IPS DF 4.7 (cell line): Measurements from ENCODE around the gene ZBTB48.
"Not testable (repeated sequence)": the region's sequence is repeated elsewhere in the genome, so short reads cannot be mapped to it uniquely, and the experiment has no call there.

Experiments used
- DNase-seq: peaks from one replicate; pipeline ENCODE4 v3.0.0-alpha.2; 2013; ENCODE audit warnings: low spot score; ENCODE audit errors: extremely low read depth

ZBTB48 gene

DNA sequence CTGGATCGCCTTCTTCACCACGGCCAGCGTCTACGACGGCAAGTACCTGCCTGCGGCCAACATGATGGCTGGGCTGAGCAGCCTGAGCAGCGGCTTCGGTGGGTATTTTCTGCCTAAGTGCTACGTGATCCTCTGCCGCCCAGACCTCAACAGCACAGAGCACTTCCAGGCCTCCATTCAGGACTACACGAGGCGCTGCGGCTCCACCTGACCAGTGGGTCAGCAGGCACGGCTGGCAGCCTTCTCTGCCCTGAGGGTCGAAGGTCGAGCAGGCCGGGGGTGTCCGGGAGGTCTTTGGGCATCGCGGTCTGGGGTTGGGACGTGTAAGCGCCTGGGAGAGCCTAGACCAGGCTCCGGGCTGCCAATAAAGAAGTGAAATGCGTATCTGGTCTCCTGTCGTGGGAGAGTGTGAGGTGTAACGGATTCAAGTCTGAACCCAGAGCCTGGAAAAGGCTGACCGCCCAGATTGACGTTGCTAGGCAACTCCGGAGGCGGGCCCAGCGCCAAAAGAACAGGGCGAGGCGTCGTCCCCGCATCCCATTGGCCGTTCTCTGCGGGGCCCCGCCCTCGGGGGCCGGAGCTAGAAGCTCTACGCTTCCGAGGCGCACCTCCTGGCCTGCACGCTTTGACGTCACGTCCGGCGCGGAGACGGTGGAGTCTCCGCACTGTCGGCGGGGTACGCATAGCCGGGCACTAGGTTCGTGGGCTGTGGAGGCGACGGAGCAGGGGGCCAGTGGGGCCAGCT is at the start of gene ZBTB48:
ZBTB48 (plus strand) TSS at position 621 of the 745 bp plus-strand sequence. CDS start 616 bp downstream, outside the sequence.
- DNase-seq, result peak; percentile 86

GRCh38 chr1:6530504-6531160 is 49.2 kb upstream of the ZBTB48 start:
- DNase-seq, result no peak

- DNase-seq, result no peak
These were observed 47.8 kb upstream of the ZBTB48 start for GRCh38 chr1:6531996-6532395.

DNA sequence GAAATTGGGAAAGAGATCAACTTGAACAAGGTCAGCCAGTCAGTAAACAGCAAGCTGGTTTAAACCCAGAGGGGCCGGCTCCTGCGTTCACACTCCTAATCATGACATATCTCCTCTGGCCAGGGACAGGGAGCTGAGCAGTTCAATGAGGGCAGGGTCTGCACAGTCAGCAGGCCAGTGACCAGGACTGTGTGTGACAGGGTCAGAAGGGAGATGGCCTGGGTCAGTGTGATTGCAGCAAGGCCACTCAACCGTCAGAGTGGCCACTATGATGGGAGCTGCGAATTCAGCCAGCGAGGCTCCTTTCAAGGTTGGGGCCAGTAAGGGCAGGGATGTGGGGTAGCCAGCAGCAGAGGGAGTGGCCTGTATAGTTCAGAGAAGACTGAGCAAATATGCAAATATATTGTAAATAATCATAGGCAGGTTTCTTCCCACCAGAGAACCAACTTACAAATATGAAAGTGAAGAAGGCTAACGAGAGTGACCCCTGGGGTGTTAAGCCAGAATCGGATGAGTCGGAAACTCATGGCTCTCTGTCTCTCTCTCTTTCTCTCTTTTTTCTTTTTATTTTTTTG is 45.5 kb upstream of the ZBTB48 start:
- DNase-seq, result no peak

GRCh38 chr1:6535214-6535613 is 44.6 kb upstream of the ZBTB48 start:
- no peak for DNase-seq

GRCh38 chr1:6536291-6536690 is 43.5 kb upstream of the ZBTB48 start:
- DNase-seq, result no peak

DNA sequence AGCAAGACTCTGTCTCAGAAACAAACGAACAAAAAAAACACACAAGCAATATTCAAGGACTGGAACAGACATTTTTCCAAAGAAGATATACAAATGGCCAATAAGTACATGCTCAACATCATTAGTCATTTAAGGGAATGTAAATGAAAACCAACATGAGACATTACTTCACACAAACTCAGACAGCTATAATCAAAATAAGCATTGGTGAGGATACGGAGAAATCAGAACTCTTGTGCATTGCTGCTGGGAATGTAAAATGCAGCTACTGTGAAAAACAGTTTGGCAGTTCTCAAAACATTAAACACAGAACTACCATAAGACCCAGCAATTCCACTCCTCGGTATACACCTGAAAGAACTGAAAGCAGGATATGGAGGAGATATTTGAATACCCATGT is 40.8 kb upstream of the ZBTB48 start:
- no peak for DNase-seq

DNA sequence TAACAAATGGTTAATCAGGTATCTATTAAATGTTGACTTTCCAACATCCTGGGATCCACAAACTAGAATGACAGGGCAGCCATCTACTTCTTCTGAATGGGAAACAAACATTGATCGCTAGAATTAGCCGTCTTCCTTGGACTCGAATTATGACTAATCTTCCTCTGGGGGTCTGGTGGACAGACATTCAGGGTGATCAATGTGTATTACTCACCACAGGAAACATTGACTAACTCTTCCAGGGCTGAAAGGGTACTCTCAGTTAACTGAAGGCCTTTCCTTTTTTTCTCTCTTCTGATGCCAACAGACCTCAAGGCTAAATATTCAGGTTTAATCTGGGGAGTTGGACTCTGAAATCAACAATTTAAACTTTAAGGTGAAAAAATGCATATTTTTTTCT is 35.0 kb upstream of the ZBTB48 start:
- no peak for DNase-seq

- no peak for DNase-seq
These were observed 34.3 kb upstream of the ZBTB48 start for GRCh38 chr1:6545276-6546112.

- no peak for DNase-seq
These were observed 33.5 kb upstream of the ZBTB48 start for GRCh38 chr1:6546326-6546725.

- no peak for DNase-seq
These were observed 32.5 kb upstream of the ZBTB48 start for GRCh38 chr1:6547301-6547700.

- DNase-seq, result peak; percentile 75
These were observed 25.5 kb upstream of the ZBTB48 start, which contains the start of gene NOL9 for GRCh38 chr1:6554031-6554906. TSS of gene NOL9 (minus strand) at chr1:6554513. CDS start at chr1:6554502, 11 bp downstream.

DNA sequence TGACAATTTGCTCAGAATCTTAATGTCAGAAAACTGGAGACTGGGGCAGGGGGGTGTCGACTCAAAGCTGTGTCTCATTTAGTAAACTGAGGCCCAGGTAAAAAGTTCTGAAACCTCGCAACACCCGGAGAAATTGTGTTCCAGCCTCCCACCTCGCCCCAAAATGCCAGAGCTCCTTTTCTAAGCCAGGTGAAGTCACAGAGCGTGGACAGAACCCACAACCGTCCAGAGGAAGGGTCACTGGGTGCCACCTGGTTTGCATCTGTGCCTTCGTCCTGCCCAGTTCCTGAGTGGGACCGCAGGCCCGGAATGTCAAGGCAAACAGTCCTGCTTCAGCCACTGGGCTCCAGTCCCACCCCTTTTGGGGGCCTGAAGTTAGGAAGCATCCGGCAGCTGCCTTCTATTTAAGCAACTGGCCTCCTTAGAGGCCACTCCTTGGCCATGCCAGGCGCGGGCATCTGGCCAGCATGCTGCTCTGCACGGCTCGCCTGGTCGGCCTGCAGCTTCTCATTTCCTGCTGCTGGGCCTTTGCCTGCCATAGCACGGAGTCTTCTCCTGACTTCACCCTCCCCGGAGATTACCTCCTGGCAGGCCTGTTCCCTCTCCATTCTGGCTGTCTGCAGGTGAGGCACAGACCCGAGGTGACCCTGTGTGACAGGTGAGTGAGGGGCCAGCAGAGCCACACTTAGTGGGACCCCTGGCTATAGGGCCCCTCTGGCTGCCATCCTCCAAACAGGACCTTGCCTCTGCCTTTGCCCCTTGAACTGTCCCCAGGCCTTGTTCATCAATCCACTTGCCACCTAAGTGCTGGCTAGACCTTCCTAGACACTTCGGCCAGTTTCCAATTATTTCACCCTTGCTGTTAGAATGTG is 24.7 kb upstream of the ZBTB48 start, which contains the start of gene TAS1R1:
TAS1R1 (plus strand) TSS at position 401 of the 872 bp plus-strand sequence; CDS start at position 468, 67 bp downstream.
- DNase-seq, result no peak

- DNase-seq, result no peak
These were observed 22.2 kb upstream of the ZBTB48 start for GRCh38 chr1:6557597-6557996.

- DNase-seq, result not testable (repeated sequence)
These were observed 20.6 kb upstream of the ZBTB48 start for GRCh38 chr1:6559161-6559560.

DNA sequence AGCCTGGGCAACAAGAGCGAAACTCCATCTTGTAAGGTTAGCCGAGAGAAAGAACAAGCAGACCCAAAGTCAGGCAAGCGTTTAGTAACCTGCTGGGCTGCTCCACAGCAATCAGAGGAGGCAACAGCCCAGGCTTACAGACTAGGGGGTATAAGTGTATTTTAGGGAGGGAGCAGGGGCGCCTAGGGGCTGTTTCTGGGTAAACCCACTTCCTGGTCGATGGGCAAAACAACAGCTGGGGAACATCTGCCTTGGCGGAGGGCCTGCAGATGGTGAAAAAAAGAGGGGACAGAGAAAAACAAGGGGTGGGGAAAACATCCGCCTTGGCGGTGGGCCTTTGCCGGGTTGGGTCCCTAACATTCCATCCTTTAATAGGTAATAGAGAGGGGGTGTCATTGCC is 19.5 kb upstream of the ZBTB48 start:
- no peak for DNase-seq

GRCh38 chr1:6569033-6569432 is 10.8 kb upstream of the ZBTB48 start:
- DNase-seq, result no peak

DNA sequence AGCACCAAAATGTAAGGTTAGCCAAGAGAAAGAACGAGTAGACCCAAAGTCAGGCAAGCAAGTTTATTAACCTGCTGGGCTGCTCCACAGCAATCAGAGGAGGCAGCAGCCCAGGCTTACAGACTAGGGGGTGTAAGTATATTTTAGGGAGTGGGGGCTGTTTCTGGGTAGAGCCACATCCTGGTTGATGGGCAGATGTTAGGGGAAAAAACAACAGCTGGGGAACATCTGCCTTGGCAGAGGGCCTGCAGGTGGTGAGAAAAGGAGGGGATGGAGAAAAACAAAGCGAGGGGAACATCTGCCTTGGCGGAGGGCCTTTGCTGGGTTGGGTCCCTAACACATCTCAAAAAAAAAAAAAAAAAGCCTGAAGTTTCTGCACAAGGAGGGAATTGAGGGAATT is 9.7 kb upstream of the ZBTB48 start:
- no peak for DNase-seq

GRCh38 chr1:6570987-6571386 is 8.8 kb upstream of the ZBTB48 start:
- no peak for DNase-seq
